ENCODE data around the gene TCAP. TPM values are rescaled to one million over a fixed set of nuclear protein-coding genes. Genes with fewer than 3 reads are reported as not detected.

TCAP gene
- polyA plus RNA-seq, 1 donor from 2014 or later: 3.7 TPM

DNA sequence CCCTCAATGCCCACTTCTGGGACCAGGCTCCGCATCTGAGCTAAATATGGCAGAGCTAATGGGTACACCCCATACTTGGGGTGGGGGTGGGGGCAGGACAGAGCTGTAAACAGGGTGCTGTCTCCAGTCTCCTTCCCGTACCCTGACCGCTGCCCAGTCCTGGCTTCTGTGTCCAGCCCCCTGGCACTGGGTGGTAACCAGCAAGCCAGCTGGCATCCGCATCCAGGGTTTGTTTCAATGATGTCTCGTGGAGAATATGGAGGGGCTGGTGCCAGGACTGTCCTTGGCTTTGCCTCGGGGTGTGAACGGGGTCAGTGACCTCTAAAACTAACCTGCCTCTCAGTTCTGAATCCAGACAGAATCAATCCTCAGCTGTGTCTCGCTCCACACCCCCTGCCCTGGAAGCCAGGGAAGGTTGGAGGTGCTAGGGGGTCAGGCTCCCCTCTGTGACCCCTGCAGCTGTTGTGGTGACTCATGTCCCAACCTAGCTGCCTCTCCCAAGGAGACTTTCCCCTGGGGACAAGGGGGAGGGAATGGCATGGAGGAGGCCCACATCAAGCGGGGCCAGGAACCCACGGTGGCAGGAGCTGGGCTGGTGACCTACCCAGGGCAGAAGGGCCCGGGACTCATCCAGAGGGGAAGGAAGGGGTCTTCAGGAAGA lies 1.6 kb downstream of the TCAP start:
- no peak overlapping the region for H2AFZ ChIP-seq (ENCODE audit: low read depth, low read length)
- H3K4me2 ChIP-seq (ENCODE audit: low read length): no peak overlapping the region
- H3K9me2 ChIP-seq (ENCODE audit: insufficient read depth, low read length): no peaks in the 10 kb centered on the region
- no peaks in the 10 kb centered on the region for H4K20me1 ChIP-seq (ENCODE audit: insufficient read depth)
- H3K4me3 ChIP-seq (ENCODE audit: low read length): no peak overlapping the region
- H3K9ac ChIP-seq (ENCODE audit: low read length): no peak overlapping the region
- no peak for TF ChIP-seq SMC3 (conservative IDR thresholded peaks at IDR 0.05; ENCODE audit: poor library complexity)
- TF ChIP-seq POLR2AphosphoS5 (IDR thresholded peaks at IDR 0.05): no peak
- no peak for TF ChIP-seq MXI1 (conservative IDR thresholded peaks at IDR 0.05; ENCODE audit: poor library complexity, severe bottlenecking)
- TF ChIP-seq EP300 (conservative IDR thresholded peaks at IDR 0.05; ENCODE audit: poor library complexity, severe bottlenecking): no peak
- TF ChIP-seq TAF1 (IDR thresholded peaks at IDR 0.05; ENCODE audit: low read depth): no peak
- TF ChIP-seq EZH2 (IDR thresholded peaks at IDR 0.05; ENCODE audit: borderline replicate concordance, insufficient read depth, low read length, poor library complexity, severe bottlenecking): no peak
- TF ChIP-seq, protein P1, sequence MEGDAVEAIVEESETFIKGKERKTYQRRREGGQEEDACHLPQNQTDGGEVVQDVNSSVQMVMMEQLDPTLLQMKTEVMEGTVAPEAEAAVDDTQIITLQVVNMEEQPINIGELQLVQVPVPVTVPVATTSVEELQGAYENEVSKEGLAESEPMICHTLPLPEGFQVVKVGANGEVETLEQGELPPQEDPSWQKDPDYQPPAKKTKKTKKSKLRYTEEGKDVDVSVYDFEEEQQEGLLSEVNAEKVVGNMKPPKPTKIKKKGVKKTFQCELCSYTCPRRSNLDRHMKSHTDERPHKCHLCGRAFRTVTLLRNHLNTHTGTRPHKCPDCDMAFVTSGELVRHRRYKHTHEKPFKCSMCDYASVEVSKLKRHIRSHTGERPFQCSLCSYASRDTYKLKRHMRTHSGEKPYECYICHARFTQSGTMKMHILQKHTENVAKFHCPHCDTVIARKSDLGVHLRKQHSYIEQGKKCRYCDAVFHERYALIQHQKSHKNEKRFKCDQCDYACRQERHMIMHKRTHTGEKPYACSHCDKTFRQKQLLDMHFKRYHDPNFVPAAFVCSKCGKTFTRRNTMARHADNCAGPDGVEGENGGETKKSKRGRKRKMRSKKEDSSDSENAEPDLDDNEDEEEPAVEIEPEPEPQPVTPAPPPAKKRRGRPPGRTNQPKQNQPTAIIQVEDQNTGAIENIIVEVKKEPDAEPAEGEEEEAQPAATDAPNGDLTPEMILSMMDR (IDR thresholded peaks at IDR 0.05; ENCODE audit: poor library complexity, severe bottlenecking): no peak
- TF ChIP-seq, protein P2, sequence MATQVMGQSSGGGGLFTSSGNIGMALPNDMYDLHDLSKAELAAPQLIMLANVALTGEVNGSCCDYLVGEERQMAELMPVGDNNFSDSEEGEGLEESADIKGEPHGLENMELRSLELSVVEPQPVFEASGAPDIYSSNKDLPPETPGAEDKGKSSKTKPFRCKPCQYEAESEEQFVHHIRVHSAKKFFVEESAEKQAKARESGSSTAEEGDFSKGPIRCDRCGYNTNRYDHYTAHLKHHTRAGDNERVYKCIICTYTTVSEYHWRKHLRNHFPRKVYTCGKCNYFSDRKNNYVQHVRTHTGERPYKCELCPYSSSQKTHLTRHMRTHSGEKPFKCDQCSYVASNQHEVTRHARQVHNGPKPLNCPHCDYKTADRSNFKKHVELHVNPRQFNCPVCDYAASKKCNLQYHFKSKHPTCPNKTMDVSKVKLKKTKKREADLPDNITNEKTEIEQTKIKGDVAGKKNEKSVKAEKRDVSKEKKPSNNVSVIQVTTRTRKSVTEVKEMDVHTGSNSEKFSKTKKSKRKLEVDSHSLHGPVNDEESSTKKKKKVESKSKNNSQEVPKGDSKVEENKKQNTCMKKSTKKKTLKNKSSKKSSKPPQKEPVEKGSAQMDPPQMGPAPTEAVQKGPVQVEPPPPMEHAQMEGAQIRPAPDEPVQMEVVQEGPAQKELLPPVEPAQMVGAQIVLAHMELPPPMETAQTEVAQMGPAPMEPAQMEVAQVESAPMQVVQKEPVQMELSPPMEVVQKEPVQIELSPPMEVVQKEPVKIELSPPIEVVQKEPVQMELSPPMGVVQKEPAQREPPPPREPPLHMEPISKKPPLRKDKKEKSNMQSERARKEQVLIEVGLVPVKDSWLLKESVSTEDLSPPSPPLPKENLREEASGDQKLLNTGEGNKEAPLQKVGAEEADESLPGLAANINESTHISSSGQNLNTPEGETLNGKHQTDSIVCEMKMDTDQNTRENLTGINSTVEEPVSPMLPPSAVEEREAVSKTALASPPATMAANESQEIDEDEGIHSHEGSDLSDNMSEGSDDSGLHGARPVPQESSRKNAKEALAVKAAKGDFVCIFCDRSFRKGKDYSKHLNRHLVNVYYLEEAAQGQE (IDR thresholded peaks at IDR 0.05; ENCODE audit: borderline replicate concordance): no peak
- no peak for TF ChIP-seq RAD21 (conservative IDR thresholded peaks at IDR 0.05)
- no peaks in the 10 kb centered on the region for H3F3A ChIP-seq (ENCODE audit: insufficient read depth, low read length, poor library complexity, severe bottlenecking)
- H3K9me3 ChIP-seq (ENCODE audit: low read length): no peaks in the 10 kb centered on the region
- H3K27me3 ChIP-seq (ENCODE audit: insufficient read depth, low read depth, low read length): peaks cover 19% of the 10 kb centered on the region
- no peaks in the 10 kb centered on the region for H3K36me3 ChIP-seq (ENCODE audit: insufficient read depth, low read length)
- H3K27ac ChIP-seq (ENCODE audit: low read length): no peak overlapping the region
- no peaks in the 10 kb centered on the region for H3K79me2 ChIP-seq (replicated peaks; ENCODE audit: insufficient read depth, low read length)

DNA sequence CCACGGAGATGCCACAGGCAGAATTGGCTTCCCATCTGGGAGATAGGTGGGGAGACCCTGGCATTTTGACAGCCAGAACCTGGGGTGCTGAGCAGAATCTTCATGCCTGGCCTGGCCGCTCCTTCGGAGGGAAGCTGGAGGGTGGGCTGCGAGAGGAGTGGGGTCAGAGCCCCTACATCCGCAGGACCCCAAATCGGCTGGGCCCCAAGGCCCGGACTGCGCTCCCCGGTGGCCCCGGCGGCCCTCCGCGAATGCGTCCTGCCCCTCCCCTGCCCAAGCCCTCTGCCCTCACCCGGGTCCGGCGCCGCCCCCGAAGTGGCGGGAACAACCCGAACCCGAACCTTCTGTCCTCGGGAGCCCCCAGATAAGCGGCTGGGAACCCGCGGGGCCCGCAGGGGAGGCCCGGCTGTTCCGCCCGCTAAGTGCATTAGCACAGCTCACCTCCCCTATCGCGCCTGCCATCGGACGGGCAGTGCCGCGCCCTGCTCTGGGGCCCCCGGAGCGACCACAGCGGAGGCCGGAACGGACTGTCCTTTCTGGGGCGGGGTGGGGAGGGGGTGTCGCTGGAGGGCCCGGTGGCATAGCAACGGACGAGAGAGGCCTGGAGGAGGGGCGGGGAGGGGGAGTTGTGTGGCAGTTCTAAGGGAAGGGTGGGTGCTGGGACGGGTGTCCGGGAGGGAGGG lies 2.3 kb downstream of the TCAP start:
- Histone ChIP-seq H3K27me3 (ENCODE audit: insufficient read depth, low read depth, low read length) (peaks cover 19% of the 10 kb centered on the region), H3K9ac (ENCODE audit: low read length) (no peak overlapping the region)

More for the DNA sequence above, 2.3 kb downstream of the TCAP start:
- Histone ChIP-seq H3K36me3 (ENCODE audit: insufficient read depth, low read length) (no peaks in the 10 kb centered on the region), H3F3A (ENCODE audit: insufficient read depth, low read length, poor library complexity, severe bottlenecking) (no peaks in the 10 kb centered on the region), H3K79me2 (replicated peaks; ENCODE audit: insufficient read depth, low read length) (no peaks in the 10 kb centered on the region), H3K27ac (ENCODE audit: low read length) (no peak overlapping the region), H3K4me2 (ENCODE audit: low read length) (no peak overlapping the region), H3K9me2 (ENCODE audit: insufficient read depth, low read length) (no peaks in the 10 kb centered on the region), H4K20me1 (ENCODE audit: insufficient read depth) (no peaks in the 10 kb centered on the region), H2AFZ (ENCODE audit: low read depth, low read length) (no peak overlapping the region), H3K9me3 (ENCODE audit: low read length) (no peaks in the 10 kb centered on the region), H3K4me3 (ENCODE audit: low read length) (no peak overlapping the region)
- TF ChIP-seq RAD21 (conservative IDR thresholded peaks at IDR 0.05) (no peak), SMC3 (conservative IDR thresholded peaks at IDR 0.05; ENCODE audit: poor library complexity) (no peak), POLR2AphosphoS5 (IDR thresholded peaks at IDR 0.05) (no peak), MXI1 (conservative IDR thresholded peaks at IDR 0.05; ENCODE audit: poor library complexity, severe bottlenecking) (no peak), EP300 (conservative IDR thresholded peaks at IDR 0.05; ENCODE audit: poor library complexity, severe bottlenecking) (no peak), EZH2 (IDR thresholded peaks at IDR 0.05; ENCODE audit: borderline replicate concordance, insufficient read depth, low read length, poor library complexity, severe bottlenecking) (no peak), TAF1 (IDR thresholded peaks at IDR 0.05; ENCODE audit: low read depth) (no peak)
- TF ChIP-seq, protein P2 (IDR thresholded peaks at IDR 0.05; ENCODE audit: borderline replicate concordance): no peak
- TF ChIP-seq, protein P1 (IDR thresholded peaks at IDR 0.05; ENCODE audit: poor library complexity, severe bottlenecking): no peak

Data from neural cell (in vitro differentiated cells).